Mammary epithelial cell (primary cell): ENCODE results near the gene HKDC1.

Experiments used
- CTCF ChIP-seq, 2 donors: IDR thresholded peaks in 1 of 2; conservative IDR thresholded peaks in 1 of 2; 2 replicates each; pipeline ENCODE4 v1.5.1; 2011 to 2012; ENCODE audit warnings: inconsistent platforms in 2 of 2, low read length in 2 of 2, mild to moderate bottlenecking in 2 of 2, control low read depth in 1 of 2, low read depth in 1 of 2; ENCODE audit not compliant: insufficient read depth in 1 of 2; ENCODE audit errors: extremely low read depth in 1 of 2
- EZH2 ChIP-seq: IDR thresholded peaks from 2 replicates; pipeline ENCODE4 v1.6.1; 2012; ENCODE audit warnings: low read length, inconsistent platforms, borderline replicate concordance

GRCh38 chr10:69243817-69244216 is 23.7 kb downstream of the HKDC1 start:
- TF ChIP-seq CTCF (conservative IDR thresholded peaks at IDR 0.05 in 1 of 2, IDR thresholded peaks at IDR 0.05 in 1 of 2; ENCODE audit: extremely low read depth in 1 of 2, insufficient read depth in 1 of 2, low read depth in 1 of 2, low read length in 2 of 2) (no peak), EZH2 (no peak)
